Activated T-helper 1 cell treated with anti-CD3 and anti-CD28 coated beads, Interleukin-2, amount 50 U/mL, for 16 hours (primary cell): ENCODE results near the gene TMPRSS6.
A peak's percentile ranks its signal among the peaks of the same experiment; 100 is the strongest.
"Not testable (repeated sequence)": the region's sequence is repeated elsewhere in the genome, so short reads cannot be mapped to it uniquely, and the experiment has no call there.

Experiments
- DNase-seq, 2 donors: peaks; one replicate each; pipeline ENCODE4 v3.0.0-alpha.2; 2020; ENCODE audit warnings: low read depth in 1 of 2, low spot score in 1 of 2

Gene TMPRSS6

DNA sequence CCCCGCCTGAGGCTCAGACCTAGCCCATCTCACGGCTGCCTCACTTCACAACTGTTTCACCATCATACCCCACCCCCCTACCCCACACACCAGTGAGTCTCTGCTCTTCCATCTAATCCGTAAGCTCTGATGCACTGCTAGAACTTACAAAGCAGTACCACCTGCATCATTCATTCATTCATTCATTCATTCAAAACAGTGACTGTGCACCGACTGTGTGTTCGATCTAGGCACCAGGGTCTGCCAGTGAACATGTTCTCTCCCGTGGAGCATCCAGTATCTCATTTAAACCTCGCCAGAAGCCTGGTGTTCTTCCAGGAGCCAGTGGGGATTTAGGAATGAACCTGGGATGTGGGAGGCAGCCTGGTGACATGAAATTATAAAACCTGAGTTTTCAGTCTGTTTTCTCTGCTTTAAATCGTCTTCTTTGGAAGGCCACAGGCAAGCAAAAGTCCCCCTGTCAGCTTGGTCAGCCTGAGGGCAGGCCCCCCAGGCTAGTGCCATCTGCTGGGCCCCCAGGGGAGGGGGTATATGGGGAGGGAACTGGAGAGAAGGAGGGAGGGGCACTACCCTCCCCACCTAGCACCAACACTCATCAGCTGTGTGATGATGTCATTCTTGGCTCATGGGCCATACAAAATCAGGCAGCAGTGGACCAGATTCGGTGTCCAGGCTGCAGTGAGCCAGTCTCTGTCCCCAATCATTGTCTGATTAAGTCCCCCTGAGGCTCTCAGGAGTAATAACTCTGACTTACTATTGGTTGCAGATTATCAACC lies 18.4 kb downstream of the TMPRSS6 start:
- no peak for DNase-seq

DNA sequence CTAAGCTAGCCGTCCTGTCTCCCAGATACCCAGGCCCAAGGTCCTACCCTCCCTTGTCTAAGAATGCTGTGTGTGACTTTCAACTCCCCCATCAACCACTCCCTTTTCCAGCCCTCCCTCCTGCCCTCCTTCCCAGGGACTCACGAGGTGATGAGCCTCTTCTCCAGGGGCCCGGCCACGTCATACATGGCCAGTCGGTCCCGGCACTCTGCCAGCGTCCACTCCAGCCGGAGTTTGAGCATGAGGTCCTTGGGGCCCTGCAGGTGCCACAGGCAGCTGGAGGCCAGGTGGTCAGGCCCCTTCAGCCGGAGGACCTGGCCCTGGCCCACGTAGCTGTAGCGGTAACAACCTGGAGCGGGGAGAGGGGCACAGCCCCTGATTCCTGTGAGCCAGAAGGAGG lies 20.1 kb downstream of the TMPRSS6 start:
- DNase-seq, result no peak

DNA sequence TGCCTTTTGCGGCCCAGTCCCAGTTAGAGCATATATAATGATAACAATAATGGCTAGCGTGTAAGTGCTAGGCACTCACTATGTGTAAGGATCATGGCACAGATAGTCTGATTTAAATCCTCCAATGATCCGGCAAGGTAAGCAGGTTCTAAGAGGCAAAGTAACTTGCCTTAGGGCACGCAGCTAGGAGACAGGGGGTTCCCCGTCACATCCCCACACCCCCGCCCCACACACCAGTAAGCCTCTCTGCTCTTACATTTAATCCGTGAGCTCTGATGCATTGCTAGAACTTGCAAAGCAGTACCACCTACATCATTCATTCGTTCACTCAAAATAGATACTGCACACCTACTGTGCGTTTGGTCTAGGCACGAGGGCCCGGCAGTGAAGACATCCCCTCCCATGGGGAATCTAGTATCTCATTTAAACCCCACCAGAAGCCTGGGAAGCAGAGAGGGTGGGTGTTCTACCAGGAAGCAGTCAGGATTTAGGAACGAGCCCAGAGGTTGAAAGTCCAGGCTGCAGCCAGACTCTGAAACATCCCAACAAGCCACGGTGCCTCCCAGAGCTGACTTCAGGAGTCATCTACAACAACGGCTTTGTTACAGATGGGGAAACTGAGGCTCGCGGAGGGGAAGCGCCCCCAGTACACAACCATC lies 20.6 kb downstream of the TMPRSS6 start:
- no peak for DNase-seq

DNA sequence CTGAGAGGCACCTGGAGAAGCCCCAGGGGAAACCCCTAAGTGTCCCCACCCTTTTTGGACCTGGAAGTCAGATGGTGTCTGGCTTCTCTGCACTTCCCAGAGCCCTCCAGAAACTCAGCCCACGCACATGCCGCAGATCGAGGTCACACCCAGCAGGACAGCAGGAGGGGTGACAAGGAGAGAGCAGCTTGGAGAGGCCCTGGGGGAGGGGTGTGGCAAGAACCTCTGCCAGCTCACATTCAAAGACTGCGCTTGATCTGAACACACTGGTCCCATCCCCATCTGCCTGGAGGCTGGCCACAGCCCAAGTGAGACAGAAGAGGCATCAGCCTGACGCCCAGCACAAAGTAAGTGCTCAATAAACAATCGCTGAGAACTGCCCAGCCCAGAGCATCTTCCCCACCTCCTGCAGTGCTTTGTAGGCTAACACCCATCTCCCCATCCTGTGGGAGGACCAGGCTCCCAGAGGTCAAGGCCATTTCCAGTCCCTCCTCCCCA lies 21.4 kb downstream of the TMPRSS6 start:
- no peak for DNase-seq

DNA sequence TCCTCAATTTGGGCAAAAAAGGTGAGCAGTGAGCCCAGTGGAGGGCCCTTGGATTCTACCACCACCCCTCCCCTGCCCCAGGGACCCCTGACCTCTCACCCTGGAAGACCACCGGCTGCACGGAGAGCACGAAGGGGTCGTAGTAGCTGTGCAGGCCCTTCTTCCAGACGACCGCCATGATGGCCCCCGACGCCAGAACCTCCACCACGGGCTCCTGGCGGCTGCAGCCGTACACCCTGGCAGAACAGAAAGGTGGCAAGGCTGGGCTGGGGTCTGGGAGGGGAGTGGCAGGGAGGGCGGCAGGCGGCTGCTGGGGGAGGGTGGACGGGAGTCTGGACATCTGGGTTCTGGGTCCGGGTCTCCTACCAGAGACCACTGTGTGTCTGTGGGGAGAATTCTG lies 23.3 kb downstream of the TMPRSS6 start:
- no peak for DNase-seq

DNA sequence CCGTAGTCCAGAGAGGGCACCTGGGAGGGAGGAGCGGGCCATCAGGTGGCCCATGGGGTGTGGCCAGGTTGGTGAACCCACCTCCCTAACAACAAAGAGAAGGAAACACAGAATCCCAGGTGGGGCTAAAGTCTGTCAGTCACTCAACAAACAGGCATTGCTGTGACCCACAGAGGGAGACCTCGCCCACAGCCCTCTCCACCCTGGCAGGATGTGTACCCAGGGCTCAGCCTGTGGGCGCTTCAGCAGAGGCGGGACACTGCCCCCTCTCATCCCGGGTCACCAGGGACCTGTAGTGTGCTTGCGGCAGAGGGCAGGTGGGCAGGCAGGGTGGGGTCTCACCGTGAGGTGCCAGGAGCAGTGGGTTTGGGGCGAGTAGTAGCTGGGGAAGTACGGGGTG lies 25.1 kb downstream of the TMPRSS6 start:
- no peak for DNase-seq

DNA sequence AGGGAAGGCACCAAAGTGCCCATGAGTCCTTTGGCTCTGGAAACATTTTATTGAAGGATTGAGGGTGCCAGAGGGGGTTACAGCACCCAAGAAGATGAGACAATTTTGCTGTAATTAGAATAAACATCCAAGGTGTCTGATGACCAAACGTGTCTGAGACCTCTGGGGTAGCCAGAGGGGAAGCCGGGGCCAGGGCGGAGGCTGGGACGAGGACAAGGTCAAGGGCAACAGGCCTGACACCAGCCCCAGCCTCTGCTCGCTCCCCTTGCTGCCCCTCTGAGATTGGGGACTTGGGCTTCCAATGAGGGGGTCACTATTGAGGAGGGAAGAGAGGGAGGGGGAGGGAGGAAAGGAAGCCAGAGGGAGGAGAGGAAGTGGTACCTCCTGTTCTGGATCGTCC lies 25.6 kb downstream of the TMPRSS6 start:
- DNase-seq, result no peak

DNA sequence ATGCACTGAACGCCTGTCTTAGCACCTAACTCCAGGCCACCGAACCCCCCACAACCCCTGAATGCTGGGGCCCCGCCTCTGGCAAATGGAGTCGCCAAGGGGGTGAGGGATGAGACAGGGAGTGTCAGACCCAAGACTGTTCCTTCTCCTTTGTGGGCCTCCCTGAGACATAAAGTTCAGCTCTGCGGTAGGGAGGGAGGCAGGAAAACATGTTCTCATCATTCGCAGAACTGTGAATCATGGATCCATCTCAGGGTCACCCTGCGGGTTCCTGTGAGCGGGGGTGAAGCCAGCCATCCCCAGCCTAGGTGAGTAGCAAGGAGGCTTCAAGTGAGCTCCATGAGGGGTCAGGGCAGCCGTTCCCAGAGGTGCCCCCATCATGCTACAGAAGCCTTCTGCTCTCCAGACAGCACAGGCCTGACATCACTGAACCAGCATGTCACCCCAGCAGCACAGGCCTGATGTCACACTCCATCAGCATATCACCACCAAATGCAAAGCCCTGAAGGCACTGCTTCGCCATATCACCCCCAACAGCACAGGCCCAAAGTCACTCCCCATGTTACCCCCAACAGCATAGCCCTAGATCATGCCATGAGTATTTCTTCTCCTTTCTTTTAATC lies 27.2 kb downstream of the TMPRSS6 start:
- DNase-seq, result no peak

DNA sequence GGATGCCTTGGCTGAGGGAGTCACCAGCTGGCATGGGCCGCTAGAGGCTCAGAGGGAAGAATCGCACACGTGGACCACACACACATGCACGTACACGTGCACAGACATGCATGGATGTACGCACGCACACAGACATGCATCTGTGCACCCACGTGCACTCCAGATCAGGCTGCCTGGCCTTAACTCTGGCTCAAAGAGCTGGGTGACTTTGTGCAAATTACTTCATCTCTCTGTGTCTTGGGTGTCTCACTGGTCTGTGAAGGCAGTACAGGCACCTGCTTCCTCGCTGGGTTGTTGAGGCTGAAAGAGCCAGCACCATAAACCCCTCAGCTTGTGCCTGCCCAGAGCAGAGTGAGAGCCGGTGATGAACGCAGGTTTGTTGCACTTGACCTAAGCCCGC lies 28.7 kb downstream of the TMPRSS6 start:
- DNase-seq, result no peak

DNA sequence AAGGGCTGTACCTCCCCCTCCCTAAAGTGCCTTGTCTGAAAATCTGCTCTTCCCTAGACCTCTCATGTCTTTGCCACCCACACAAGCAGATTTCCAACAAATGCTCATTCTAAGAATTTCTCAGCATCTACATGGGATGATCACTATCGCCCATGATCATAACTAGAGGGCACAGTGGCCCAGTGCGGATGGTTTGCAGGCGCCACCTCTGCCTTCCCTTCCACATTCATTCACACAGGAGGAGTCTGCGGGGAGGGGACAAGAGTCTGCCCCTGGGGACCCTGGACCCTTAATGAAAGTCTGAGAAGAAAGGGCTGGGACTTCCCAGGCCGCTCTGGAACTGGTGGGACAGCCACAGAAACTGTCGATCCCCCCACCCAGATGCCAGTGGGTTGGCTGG lies 29.1 kb downstream of the TMPRSS6 start:
- DNase-seq, result no peak

DNA sequence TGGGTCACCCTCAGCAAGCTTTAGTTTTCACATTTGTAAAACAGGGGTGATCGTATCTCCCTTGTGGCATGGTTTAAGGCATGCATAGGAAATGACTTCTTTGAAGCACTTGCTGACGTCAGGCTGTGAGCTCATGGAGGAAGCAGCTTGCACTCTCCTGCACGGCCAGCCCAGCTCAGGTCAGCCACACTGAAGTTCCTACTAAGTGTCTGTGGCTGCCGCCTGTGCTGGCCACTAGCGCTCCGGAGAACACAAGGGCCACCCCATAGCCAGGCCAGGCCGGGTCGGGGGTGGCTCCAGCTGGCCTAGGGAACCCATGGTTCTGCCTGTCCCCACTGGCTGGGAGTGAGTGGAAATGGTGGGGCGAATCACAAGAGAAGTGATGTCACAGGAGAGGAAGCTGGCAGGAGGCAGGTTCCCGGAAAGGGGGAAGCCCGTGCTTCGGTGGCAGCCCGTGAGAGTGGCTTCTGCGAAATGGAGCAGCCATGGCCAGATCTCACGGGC lies 29.8 kb downstream of the TMPRSS6 start:
- DNase-seq, result peak; percentile 30 to 57

DNA sequence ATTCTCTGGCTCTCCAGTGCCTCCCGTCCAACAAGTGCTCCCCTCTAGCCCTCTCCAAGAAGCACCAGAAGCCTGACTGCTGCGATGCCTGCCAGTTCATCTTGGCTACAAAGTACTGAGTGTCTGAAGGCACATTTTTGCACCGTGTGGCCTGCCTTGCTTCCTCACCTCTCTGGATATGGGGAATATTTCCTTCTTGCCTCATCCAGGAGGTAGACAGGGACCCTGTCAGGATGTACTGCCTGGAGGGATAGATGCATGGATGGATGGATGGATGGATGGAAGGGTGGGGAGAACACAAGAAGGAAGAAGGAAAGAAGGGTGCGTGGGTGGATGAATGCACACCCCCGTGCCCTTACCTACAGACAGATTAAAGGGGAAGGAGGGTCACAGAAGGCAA lies 30.4 kb downstream of the TMPRSS6 start:
- DNase-seq, result no peak

DNA sequence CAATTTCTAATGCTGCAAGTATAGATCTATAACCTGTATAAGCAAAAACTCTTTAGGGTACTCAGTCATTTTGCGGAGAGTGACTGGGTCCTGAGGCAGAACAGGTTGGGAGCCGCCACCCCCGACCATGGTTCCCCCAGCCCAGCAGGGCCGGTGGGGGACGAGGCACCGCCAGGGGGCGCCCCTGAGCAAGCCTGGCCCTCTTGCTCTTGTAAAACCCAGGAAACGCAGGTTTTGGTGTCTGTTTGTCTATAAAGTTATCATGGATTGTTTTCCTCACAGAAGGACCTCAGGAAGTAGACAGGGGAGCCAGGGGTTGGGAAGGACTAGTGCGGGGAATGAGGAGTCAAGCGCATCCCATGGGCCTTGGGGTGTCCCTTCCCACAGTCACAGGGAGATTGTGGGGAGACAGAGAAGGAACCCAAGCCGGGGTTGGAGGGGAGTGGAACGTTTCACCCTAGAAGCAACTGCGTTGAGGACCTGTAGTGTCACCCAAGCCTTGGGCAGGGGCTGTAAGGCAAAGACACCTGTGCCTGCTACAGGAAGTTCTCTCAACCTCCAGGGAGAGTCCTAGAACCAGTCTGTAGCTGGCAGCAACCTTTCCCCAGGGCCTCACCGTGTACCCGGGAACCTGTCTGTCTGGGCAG lies 31.6 kb downstream of the TMPRSS6 start:
- peak; percentile 79 to 80 for DNase-seq

DNA sequence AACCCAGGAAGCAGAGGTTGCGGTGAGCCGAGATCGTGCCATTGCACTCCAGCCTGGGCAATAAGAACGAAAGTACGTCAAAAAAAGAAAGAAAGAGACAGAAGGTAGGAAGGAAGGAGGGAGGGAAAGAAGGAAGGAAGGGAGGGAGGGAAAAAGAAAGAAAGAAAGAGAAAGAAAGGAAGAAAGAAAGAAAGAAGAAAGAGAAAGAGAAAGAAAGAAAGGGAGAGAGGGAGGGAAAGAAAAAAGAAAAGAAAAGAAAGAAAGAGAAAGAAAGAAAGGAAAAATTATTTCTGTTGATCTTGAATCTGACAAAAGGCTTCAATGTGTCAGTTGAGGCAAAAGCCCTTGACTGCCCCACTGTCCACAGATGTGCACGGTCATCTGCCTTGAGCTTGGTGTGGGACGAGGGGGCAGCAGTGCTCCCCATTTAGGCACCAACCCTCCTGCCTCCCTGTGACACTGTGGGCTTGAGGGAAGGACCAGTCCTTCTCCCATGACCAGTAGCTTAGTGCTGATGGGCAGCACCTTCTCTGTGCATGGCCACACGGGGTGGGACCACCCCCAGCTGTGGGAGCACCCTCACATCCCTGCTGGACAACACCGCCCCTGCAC lies 33.6 kb downstream of the TMPRSS6 start:
- DNase-seq, result no peak

DNA sequence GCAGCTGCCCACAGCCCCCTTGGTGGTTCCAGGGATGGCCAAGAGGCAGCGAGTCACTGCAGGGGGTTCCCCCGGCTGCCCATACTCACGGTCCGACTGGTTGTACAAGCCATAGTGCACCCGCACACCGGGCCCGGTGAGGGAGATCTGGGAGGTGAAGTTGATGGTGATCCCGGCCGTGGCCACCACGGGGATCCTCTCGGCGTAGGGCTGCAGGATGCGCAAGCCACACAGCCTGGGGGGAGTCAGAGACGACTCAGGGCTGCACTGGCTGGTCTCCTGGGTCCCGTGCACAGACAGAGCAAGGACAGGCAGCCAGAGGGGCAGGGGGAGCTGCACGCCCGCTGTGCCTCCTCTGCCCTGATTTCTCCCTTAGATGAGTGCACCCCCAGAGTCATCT lies 34.5 kb downstream of the TMPRSS6 start:
- DNase-seq, result no peak

DNA sequence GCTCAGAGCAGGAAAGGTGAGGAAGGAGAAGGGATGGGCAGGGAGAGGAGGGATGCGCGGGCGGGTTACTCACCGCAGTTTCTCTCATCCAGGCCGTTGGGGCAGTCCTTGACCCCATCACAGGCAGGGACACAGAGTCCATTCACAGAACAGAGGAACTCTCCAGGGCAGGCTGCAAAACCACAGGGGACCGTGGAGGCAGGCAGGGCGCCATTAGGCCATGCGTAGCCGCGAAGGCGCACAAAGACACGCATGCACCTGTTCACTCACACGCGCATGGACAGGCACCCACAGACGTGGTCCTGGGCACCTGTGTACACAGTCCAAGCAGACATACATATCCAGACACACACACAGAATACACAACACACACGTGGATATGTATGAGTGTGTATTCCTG lies 35.0 kb downstream of the TMPRSS6 start:
- no peak for DNase-seq

DNA sequence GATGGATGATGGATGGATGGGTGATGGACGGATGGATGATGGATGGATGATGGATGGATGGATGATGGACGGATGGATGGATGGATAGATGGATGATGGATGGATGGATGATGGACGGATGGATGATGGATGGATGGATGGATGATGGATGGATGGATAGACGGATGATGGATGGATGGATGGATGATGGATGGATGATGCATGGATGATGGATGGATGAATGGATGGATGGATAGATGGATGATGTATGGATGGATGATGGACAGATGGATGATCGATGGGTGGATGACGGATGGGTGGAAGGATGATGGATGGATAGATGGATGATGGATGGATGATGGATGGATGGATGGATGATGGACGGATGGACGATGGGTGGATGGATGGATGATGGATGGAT lies 36.8 kb downstream of the TMPRSS6 start:
- DNase-seq, result no peak

DNA sequence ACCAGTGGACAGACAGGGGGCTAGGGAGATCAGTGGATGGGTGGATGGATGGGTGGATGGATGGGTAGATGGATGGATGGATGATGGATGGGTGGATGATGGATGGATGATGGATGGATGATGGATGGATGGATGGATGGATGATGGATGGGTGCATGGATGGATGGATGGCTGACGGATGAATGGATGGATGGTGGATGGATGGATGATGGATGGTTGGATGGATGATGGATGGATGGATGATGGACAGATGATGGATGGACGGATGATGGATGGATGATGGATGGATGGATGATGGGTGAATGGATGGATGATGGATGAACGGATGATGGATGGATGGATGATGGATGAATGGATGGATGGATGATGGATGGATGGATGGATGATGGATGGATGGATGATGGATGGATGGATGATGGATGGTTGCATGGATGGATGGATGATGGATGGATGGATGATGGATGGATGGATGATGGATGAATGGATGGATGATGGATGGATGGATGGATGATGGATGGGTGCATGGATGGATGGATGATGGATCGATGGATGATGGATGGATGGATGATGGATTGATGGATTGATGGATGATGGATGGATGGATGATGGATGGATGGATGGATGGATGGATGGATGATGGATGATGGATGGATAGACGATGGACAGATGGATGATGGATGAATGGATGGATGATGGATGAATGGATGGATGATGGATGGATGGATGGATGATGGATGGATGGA lies 37.5 kb downstream of the TMPRSS6 start:
- DNase-seq, result not testable (repeated sequence)

DNA sequence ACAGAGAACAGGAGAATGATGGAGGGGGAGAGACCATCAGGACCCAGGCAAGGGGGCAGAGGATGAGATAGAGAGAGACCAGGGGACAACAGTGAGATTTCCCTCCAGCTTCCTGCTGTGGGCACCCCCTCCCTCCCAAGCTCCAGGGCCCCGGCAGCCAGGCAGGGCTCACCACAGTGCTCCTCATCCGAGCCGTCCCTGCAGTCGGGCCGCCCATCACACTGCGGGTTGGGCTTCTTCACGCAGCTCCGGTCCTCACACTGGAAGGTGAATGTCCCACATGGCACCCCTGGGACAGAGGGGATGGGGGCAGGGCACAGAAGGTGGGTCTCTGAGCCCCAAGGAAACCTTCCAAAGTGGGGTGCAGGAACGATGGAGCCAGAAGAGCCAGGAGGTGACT lies 38.8 kb downstream of the TMPRSS6 start:
- no peak for DNase-seq

DNA sequence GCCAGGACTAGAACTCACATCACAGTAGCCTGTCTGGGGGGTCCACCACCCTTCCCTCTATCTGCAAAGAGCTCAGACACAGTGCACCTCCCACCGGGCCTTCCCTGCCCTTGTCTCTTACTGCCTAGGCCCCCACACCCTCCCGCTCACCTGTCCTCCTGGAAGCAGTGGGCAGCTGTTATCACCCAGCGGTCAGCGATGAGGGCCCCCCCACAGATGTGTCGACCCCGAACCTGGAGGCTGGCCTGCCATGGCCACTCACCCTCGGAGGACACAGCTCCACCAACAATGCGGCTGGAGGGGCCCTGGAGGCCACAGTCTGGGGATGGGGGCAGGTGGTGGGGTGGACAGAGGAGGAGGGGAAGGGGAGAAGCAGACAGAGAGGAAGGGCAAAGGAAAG lies 39.2 kb downstream of the TMPRSS6 start:
- no peak for DNase-seq
